CD4-positive, alpha-beta T cell (primary cell): ENCODE results near the gene RGS18. TPM values are rescaled to one million over a fixed set of nuclear protein-coding genes. Genes with fewer than 3 reads are reported as not detected.

Experiments used
- ATAC-seq: fragments of 200-7000 bp; cut with Tn5 transposase; one replicate; pipeline ENCODE4 v1.10.0; 2022; ENCODE audit warnings: mild to moderate bottlenecking; ENCODE audit not compliant: poor library complexity
- CTCF ChIA-PET: fragments of 350-600 bp; sonication (Branson Sonifier 250); formaldehyde crosslinking; loops from one replicate; lab custom pipeline; 2021; ENCODE audit warnings: antibody characterized with exemption, inconsistent platforms; lab: Charles Lee
- POLR2A ChIA-PET: fragments of 350-600 bp; sonication (Branson Sonifier 250); formaldehyde crosslinking; loops from one replicate; lab custom pipeline; 2021; ENCODE audit warnings: antibody characterized with exemption, inconsistent platforms; lab: Charles Lee
- DNase-seq, 14 experiments: peaks; one replicate each; pipeline ENCODE4 v3.0.0-alpha.2; 2013 to 2020; ENCODE audit warnings: mixed read lengths in 2 of 14
- H3K27ac ChIP-seq, 2 donors: one replicate each; pipeline versions ENCODE4 v1.5.1 to v1.7.0; 2013; ENCODE audit warnings: low read length in 2 of 2, low read depth in 1 of 2, mild to moderate bottlenecking in 1 of 2
- H3K27me3 ChIP-seq, 2 experiments: 1 replicate in 1 of 2; 2 replicates in 1 of 2; pipeline versions ENCODE4 v1.6.1 to v1.7.0; 2013; ENCODE audit warnings: low read length in 2 of 2, control low read depth in 1 of 2, mild to moderate bottlenecking in 1 of 2, moderate library complexity in 1 of 2; ENCODE audit not compliant: insufficient read depth in 2 of 2, control insufficient read depth in 1 of 2
- H3K36me3 ChIP-seq: one replicate; pipeline ENCODE4 v1.6.1; 2013; ENCODE audit warnings: low read length, control low read depth; ENCODE audit not compliant: insufficient read depth
- H3K4me1 ChIP-seq: one replicate; pipeline ENCODE4 v1.6.1; 2013; ENCODE audit warnings: low read length, control low read depth; ENCODE audit not compliant: insufficient read depth
- H3K4me3 ChIP-seq: one replicate; pipeline ENCODE4 v1.5.1; 2013; ENCODE audit warnings: mild to moderate bottlenecking, low read length, moderate library complexity
- H3K9me3 ChIP-seq, 2 experiments: 1 replicate in 1 of 2; 2 replicates in 1 of 2; pipeline versions ENCODE4 v1.6.1 to v1.7.0; 2013; ENCODE audit warnings: low read length in 2 of 2, mild to moderate bottlenecking in 2 of 2, control low read depth in 1 of 2, moderate library complexity in 1 of 2; ENCODE audit not compliant: control insufficient read depth in 1 of 2, insufficient read depth in 1 of 2
- H3K27ac Mint-ChIP-seq: one replicate; pipeline ENCODE4 v1.8.0; 2020; ENCODE audit warnings: mixed read lengths
- H3K27me3 Mint-ChIP-seq: one replicate; pipeline ENCODE4 v1.8.0; 2021; ENCODE audit warnings: mixed read lengths
- H3K36me3 Mint-ChIP-seq: one replicate; pipeline ENCODE4 v1.8.0; 2021; ENCODE audit warnings: low read depth, mixed read lengths
- H3K4me1 Mint-ChIP-seq: one replicate; pipeline ENCODE4 v1.8.0; 2021; ENCODE audit warnings: low read depth, mixed read lengths
- H3K4me3 Mint-ChIP-seq: one replicate; pipeline ENCODE4 v1.8.0; 2020; ENCODE audit warnings: mild to moderate bottlenecking, mixed read lengths
- H3K9me3 Mint-ChIP-seq: one replicate; pipeline ENCODE4 v1.8.0; 2020; ENCODE audit warnings: mixed read lengths
- CTCF ChIP-seq: fragments of 200-600 bp; IDR thresholded peaks from one replicate; pipeline ENCODE4 v1.8.0; 2022; ENCODE audit warnings: antibody characterized with exemption, mild to moderate bottlenecking
- intact Hi-C, 2 experiments: fragments of 100-400 bp; cut with DNase I in 1 of 2; cut with micrococcal nuclease in 1 of 2; formaldehyde crosslinking; loops; one replicate each; pipeline versions ENCODE4 v1.15.1 to v1.9.0; 2023 to 2025; cut with DNase I, micrococcal nuclease
- total RNA-seq, 174 experiments: library from RNA in 2 of 174; stranded (reverse) in 2 of 174; gene quantifications; one replicate each; pipeline ENCODE4 v1.2.3 and lab custom pipeline; 2021 to 2026

The RGS18 gene
- total RNA-seq, 2 experiments from 2014 or later: 0.22 to 0.95 TPM

- Histone ChIP-seq H3K27ac (no peak overlapping the region), H3K36me3 (no peaks in the 10 kb centered on the region), H3K4me1 (no peaks in the 10 kb centered on the region), H3K9me3 (no peaks in the 10 kb centered on the region), H3K4me3 (no peak overlapping the region), H3K27me3 (no peaks in the 10 kb centered on the region)
- H3K27me3 Mint-ChIP-seq: no peaks in the 10 kb centered on the region
- intact Hi-C loops: no loop called here
- no peak for TF ChIP-seq CTCF
- no peaks in the 10 kb centered on the region for H3K9me3 Mint-ChIP-seq
- POLR2A ChIA-PET: no interaction called here
- no peak overlapping the region for H3K4me3 Mint-ChIP-seq
- DNase-seq: no peak
- no peaks in the 10 kb centered on the region for H3K4me1 Mint-ChIP-seq
- CTCF ChIA-PET: no interaction called here
- no peak for ATAC-seq
- H3K27ac Mint-ChIP-seq: no peak overlapping the region
- no peaks in the 10 kb centered on the region for H3K36me3 Mint-ChIP-seq
Observed at GRCh38 chr1:192190066-192190465, 31.8 kb downstream of the RGS18 start.

GRCh38 chr1:192201303-192201702 is 43.0 kb downstream of the RGS18 start:
- Histone ChIP-seq H3K27me3 (no peaks in the 10 kb centered on the region), H3K36me3 (no peaks in the 10 kb centered on the region), H3K4me3 (no peak overlapping the region), H3K27ac (no peak overlapping the region), H3K4me1 (no peaks in the 10 kb centered on the region), H3K9me3 (peaks cover 0 to 9% of the 10 kb centered on the region in 2 experiments)
- ChIA-PET POLR2A (no interaction called here), CTCF (no interaction called here)
- ATAC-seq: no peak
- intact Hi-C loops: no loop called here
- Mint-ChIP-seq H3K4me3 (no peak overlapping the region), H3K27ac (no peak overlapping the region), H3K4me1 (no peaks in the 10 kb centered on the region), H3K27me3 (no peaks in the 10 kb centered on the region), H3K9me3 (peaks cover 6% of the 10 kb centered on the region), H3K36me3 (no peaks in the 10 kb centered on the region)
- DNase-seq: no peak
- TF ChIP-seq CTCF: no peak

GRCh38 chr1:192224396-192224795 is 66.1 kb downstream of the RGS18 start:
- H3K27ac Mint-ChIP-seq: no peak overlapping the region

More at GRCh38 chr1:192224396-192224795, 66.1 kb downstream of the RGS18 start:
- Mint-ChIP-seq H3K9me3 (peaks cover 9% of the 10 kb centered on the region), H3K4me1 (no peaks in the 10 kb centered on the region), H3K4me3 (no peak overlapping the region), H3K36me3 (no peaks in the 10 kb centered on the region), H3K27me3 (no peaks in the 10 kb centered on the region)
- H3K27ac ChIP-seq: no peak overlapping the region
- ChIA-PET POLR2A (no interaction called here), CTCF (no interaction called here)
- TF ChIP-seq CTCF: no peak
- no peak overlapping the region for H3K4me3 ChIP-seq
- H3K4me1 ChIP-seq: no peaks in the 10 kb centered on the region
- intact Hi-C loops: no loop called here
- peaks cover 0 to 5% of the 10 kb centered on the region in 2 experiments for H3K9me3 ChIP-seq
- no peaks in the 10 kb centered on the region for H3K36me3 ChIP-seq
- no peak for DNase-seq
- H3K27me3 ChIP-seq: no peaks in the 10 kb centered on the region
- ATAC-seq: no peak
